Stomach smooth muscle (tissue), 2 donors: ENCODE data around the gene POLA1.

Source experiments
- H3K27ac ChIP-seq: one replicate; pipeline ENCODE4 v1.7.0; 2013; ENCODE audit warnings: mild to moderate bottlenecking, low read length, inconsistent platforms
- H3K27me3 ChIP-seq, 2 donors: one replicate each; pipeline ENCODE4 v1.7.0; 2013; ENCODE audit warnings: low read length in 2 of 2; ENCODE audit not compliant: insufficient read depth in 2 of 2, control insufficient read depth in 1 of 2
- H3K36me3 ChIP-seq, 2 donors: one replicate each; pipeline ENCODE4 v1.7.0; 2013; ENCODE audit warnings: low read length in 2 of 2; ENCODE audit not compliant: control insufficient read depth in 2 of 2, insufficient read depth in 2 of 2
- H3K4me1 ChIP-seq: one replicate; pipeline ENCODE4 v1.7.0; 2013; ENCODE audit warnings: low read length; ENCODE audit not compliant: control insufficient read depth, insufficient read depth
- H3K4me3 ChIP-seq, 2 donors: one replicate each; pipeline ENCODE4 v1.7.0; 2013; ENCODE audit warnings: low read length in 2 of 2
- H3K9ac ChIP-seq, 2 donors: one replicate each; pipeline ENCODE4 v1.7.0; 2013; ENCODE audit warnings: low read length in 2 of 2, mild to moderate bottlenecking in 1 of 2
- H3K9me3 ChIP-seq, 2 donors: one replicate each; pipeline ENCODE4 v1.7.0; 2013; ENCODE audit warnings: low read length in 2 of 2; ENCODE audit not compliant: control insufficient read depth in 2 of 2
- donor health status: healthy.
- donor health status: Pancreatic carcinoma.

The POLA1 gene

DNA sequence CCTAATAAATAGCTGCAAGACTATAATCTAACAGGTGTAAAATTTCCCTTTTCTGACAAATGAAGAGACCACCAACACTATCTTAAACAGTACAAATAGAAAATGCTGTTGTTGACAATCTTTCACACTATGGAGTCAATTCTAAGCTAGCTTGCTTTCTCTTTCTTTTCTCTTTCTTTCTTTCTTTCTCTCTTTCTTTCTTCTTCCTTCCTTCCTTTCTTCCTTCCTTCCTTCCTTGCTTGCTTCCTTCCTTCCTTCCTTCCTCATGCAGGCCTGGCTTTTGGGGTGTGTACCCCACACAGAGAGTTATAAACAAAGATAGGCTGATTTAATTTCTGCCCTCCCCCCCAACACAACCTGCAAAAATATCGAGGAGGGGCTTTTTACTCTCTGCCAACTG lies 330.2 kb downstream of the POLA1 start:
- Histone ChIP-seq H3K9me3 (no peaks in the 10 kb centered on the region), H3K27ac (no peak overlapping the region), H3K9ac (no peak overlapping the region), H3K27me3 (peaks cover 33 to 47% of the 10 kb centered on the region in 2 donors), H3K36me3 (no peaks in the 10 kb centered on the region), H3K4me1 (peaks cover 3% of the 10 kb centered on the region), H3K4me3 (no peak overlapping the region)

DNA sequence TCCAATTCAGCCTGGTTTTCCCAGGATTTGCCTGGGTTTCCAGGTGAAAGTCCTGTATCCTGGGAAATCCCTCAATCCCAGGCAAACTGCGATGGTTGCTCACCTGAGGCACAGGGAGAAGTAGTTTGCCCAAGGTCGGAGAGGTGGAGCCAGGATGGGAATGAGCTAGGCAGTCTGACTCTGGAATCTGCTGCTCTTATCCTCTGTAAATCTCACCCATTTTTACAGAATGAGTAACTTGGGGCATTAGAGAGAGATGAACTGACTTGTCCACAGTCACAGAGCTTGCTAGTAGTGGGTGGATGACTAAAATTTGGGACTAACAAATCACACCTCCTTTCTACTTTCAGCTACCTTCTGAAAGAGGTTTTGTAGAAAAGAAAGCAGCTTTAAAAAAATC lies 331.9 kb downstream of the POLA1 start:
- Histone ChIP-seq H3K9me3 (no peaks in the 10 kb centered on the region), H3K9ac (no peak overlapping the region), H3K27me3 (peaks cover 18 to 39% of the 10 kb centered on the region in 2 donors), H3K4me1 (no peaks in the 10 kb centered on the region), H3K4me3 (no peak overlapping the region), H3K27ac (no peak overlapping the region), H3K36me3 (no peaks in the 10 kb centered on the region)

DNA sequence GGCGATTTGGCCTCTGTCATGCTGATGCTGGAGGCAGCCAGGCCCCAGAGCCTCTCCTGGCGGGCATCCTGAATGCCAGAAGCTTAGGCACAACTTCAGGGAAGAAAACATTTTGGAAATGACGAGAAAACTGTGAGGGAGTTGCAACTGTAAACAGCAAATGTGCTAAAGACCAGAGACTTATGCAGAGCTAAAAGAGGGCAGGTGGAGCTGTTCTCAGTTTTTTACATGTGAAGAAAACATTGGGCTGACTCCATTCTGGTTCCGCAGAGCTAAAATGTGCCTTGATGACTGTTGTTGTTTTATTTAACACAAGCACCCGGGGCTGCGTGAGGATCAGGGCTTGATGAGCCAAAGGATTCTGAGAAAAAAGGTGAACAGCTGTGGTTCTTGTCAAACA lies 332.9 kb downstream of the POLA1 start:
- H3K4me3 ChIP-seq = no peak overlapping the region
- peaks cover 9 to 29% of the 10 kb centered on the region in 2 donors for H3K27me3 ChIP-seq
- H3K9me3 ChIP-seq = no peaks in the 10 kb centered on the region
- no peak overlapping the region for H3K27ac ChIP-seq
- H3K4me1 ChIP-seq = no peaks in the 10 kb centered on the region
- no peaks in the 10 kb centered on the region for H3K36me3 ChIP-seq
- H3K9ac ChIP-seq = no peak overlapping the region

DNA sequence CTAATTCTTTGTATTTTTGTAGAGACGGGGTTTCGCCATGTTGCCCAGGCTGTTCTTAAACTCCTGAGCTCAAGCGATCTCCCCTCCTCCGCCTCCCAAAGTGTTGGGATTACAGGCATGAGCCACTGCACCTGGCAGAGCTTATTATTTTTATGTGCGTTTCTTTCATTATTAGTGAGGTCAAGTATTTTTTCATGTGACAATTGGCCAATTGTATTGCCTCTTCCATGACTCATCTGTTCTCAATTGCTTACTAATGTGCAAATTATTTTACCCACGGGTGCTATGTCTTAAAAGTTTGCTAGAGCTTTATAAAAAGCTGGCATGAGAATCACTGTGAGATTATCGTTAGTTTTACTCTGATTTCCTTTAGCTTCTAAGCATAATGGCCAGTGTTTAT lies 335.0 kb downstream of the POLA1 start:
- Histone ChIP-seq H3K9me3 (no peaks in the 10 kb centered on the region), H3K27me3 (peaks cover 0 to 15% of the 10 kb centered on the region in 2 donors), H3K4me3 (no peak overlapping the region), H3K27ac (no peak overlapping the region), H3K36me3 (no peaks in the 10 kb centered on the region), H3K4me1 (no peaks in the 10 kb centered on the region), H3K9ac (no peak overlapping the region)

DNA sequence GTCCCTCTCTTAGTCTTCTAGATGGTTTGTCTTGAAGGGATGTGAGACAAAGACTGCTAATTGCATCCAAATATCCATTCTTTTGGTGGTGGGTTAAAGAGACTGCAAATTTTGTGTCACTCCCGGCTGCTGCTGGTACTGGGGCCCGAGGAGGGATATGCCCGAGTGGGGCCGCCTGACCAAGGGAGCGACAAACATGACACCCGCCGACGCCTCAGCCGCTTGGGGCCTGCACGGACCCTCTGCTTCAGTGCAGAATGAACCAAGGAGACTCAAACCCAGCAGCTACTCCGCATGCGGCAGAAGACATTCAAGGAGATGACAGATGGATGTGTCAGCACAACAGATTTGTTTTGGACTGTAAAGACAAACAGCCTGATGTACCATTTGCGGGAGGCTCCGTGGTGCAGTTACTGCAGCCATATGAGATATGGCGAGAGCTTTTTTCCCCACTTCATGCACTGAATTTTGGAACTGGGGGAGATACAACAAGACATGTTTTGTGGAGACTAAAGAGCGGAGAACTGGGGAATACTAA lies 335.6 kb downstream of the POLA1 start:
- H3K36me3 ChIP-seq = no peaks in the 10 kb centered on the region
- no peak overlapping the region for H3K27ac ChIP-seq
- H3K27me3 ChIP-seq = peaks cover 0 to 13% of the 10 kb centered on the region in 2 donors
- no peaks in the 10 kb centered on the region for H3K9me3 ChIP-seq
- H3K9ac ChIP-seq = no peak overlapping the region
- H3K4me3 ChIP-seq = no peak overlapping the region
- no peaks in the 10 kb centered on the region for H3K4me1 ChIP-seq

DNA sequence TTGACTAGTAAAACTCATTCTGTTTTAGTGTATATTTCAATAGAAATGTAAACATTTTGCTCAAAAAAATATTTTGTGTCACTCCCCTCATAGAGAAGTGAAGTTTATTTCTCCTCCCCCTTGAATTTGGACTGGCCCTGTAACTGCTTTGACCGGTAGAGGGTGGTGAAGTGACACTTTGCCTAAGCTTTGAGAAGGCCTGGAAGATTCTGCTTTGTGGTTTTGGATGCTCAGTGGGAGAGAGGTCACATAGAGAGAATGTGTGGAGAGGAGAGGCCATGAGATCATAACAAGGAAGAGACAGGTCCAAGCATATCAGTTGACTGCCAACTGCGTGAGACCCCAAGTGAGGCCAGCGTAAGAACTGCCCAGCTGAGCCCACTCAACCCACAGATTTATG lies 341.2 kb downstream of the POLA1 start:
- H3K27me3 ChIP-seq = peaks cover 0 to 11% of the 10 kb centered on the region in 2 donors
- H3K9me3 ChIP-seq = no peaks in the 10 kb centered on the region
- no peak overlapping the region for H3K9ac ChIP-seq

DNA sequence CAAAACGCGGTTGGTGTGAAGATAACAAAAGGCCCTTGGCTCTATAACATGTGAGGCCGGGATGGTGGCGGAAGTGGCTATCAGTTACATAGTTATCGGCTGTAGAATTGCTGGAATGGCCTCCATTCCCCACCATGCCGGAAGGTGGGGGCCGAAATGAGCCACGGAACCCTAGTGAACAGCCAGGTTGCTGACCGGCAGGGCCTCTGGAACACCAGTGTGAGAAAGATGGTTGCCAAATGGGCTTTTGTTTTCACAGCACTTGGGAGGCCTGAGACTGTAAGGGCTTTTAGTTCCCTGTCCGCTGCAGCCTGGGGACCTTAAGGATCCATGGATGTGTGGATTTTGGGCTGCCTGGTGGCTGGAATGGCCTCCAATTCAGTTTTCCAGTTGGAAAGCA lies 345.3 kb downstream of the POLA1 start:
- H3K4me3 ChIP-seq = no peak overlapping the region
- no peaks in the 10 kb centered on the region for H3K36me3 ChIP-seq
- peaks cover 0 to 2% of the 10 kb centered on the region in 2 donors for H3K9me3 ChIP-seq
- H3K4me1 ChIP-seq = no peaks in the 10 kb centered on the region
- H3K27me3 ChIP-seq = peaks cover 0 to 11% of the 10 kb centered on the region in 2 donors
- H3K9ac ChIP-seq = no peak overlapping the region
- H3K27ac ChIP-seq = no peak overlapping the region

More for the DNA sequence above, 341.2 kb downstream of the POLA1 start:
- Histone ChIP-seq H3K36me3 (no peaks in the 10 kb centered on the region), H3K4me3 (no peak overlapping the region), H3K4me1 (no peaks in the 10 kb centered on the region), H3K27ac (no peak overlapping the region)

DNA sequence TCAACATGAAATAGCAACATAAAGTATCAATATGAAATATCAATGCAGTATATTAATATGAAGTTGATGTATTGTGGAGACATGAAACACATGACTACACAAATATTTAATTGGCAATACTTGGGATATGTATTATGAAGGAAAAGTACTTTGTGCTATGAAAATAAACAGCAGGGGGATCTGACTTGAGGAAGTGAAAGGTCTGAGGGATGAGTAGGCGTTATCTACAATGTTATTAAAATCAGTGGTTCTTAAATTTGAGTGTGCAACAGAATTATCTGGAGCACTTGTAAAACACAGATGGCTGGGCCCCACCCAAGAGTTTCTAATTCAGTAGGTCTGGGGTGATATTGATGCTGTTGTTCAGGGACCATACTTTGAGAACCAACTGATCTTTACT lies 349.5 kb downstream of the POLA1 start:
- no peak overlapping the region for H3K27ac ChIP-seq
- H3K9me3 ChIP-seq = peaks cover 0 to 2% of the 10 kb centered on the region in 2 donors
- H3K36me3 ChIP-seq = no peaks in the 10 kb centered on the region
- H3K4me3 ChIP-seq = no peak overlapping the region
- H3K9ac ChIP-seq = no peak overlapping the region
- H3K27me3 ChIP-seq = peaks cover 0 to 3% of the 10 kb centered on the region in 2 donors
- H3K4me1 ChIP-seq = no peaks in the 10 kb centered on the region
